Measurements from ENCODE around the gene IGSF9.

IGSF9 gene

DNA sequence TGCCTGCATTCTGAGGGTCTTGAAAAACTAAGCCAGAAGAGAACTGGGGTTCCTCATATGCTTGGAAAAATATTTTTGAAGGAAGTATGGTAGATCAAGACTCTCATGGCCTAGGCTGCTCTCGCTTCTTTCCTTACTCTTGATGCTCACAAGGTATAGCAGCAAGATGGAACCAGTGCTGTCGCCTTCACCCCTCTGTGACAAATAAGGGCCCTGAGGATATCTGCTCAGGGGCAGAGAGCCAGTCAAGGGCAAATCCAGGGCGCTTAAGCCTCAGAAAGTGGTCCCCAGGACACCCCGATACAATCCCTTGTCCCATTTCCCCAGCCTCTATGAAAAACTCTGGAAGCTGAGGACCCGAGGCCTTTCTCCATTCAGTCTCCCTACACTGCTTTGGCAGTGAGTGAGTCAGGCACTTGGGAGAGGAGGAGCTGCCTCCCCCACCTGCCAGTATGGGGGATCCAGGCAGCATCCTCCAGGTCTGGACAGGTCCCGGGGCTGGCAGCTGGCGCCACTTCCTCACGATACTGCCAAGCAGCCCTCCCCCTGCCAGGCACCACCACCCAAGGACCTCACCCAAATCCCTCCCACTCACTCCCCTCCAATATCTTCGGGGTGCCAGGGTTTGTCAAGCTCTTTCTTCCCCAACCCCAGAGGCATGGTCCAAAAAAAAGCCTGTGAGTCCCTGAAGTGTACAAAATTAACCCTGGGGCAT lies 1.3 kb downstream of the IGSF9 start:
- DNase-seq = no peak

DNA sequence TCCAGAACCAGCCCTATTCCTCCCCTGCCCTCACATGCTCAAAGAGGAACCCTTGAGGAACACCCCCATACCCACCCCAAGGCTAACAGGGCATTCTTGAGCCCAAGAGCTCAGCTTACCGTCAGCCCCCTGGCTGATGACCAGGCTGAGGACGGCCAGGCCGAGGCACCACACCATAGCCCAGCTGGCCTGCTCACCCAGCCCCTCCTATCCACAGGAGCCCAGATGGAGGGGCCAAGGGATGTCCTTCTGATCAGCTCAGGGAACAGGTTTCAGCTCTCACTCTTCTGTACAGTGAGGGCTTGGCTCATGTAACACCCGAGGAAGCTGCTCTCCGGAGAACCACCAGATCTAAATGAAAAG lies 2.2 kb downstream of the IGSF9 start:
- no peak for DNase-seq

DNA sequence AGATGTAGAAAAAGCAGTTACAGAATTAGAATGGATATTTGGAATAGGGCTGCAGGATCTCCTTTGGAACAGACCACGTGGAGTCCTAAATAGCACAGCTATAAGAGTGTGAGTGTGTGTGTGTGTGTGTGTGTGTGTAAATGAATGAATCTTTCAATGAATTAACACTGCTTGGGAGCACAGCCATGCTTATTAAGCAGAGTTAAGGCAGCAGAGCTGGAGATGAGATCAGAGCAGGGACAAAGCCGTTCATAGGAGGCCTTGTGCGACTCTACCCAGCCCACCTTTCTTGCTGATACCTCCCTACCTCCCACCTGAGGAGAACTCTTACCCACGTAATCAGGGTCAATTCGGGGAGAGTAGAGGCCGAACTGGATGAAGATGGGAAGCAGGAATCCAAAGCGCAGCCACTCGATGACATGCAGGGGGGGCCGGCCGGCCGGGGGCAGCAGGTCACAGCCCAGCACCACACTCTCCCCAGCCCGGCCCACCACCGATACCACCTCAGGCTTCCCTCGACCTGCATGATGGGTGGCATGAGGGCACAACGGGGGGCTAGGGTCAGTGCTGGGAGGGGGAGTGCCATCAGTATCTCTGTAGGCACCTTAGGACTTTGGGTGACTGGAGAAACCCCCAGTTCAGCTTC lies 2.7 kb downstream of the IGSF9 start:
- no peak for DNase-seq

DNA sequence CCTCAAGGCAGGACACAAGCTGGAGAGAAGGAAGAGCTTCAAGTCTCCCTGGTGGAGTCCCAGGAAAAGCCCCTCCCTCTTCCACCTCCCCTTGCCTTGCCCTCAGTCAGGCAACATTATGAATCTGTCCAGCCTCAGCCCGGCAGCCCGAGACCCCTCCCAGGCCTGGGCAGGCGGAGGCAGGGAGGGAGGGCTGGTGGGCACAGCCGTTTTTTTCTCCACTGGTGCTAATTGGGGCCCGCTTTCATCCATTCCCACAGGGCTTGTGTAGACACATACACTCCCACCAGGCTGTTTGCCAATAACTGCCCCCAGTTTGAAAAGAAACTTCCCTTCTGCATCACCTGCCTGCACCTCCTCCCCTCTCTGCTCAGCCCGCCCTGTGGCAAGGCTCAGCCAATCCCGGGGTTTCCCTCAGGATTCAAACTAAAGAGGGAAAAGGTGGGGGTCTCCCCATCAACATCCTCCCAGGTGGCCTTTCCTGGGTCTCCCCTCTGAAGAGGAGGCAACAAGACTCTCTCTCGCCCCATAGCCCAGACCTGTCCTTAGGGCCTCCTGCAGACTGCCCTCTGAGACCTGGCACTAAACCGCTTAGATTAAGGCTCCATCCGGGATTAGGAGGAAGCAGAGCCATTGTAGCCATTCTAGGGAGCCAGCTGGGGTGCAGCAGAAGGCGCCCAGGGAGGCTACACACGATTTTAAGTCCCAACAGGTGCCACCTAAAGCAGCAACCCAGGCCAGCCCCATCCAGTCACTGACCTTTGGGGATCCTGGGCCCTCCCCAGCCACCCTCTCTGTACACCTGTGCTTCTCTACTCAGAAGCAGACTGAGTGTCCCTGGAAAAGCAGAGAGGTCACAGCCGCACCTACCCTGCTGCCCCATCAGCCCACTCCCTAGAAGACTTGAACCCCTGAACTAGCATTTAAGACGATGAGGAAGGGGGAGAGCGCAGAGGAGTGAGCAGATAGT lies 3.5 kb downstream of the IGSF9 start:
- DNase-seq = no peak

DNA sequence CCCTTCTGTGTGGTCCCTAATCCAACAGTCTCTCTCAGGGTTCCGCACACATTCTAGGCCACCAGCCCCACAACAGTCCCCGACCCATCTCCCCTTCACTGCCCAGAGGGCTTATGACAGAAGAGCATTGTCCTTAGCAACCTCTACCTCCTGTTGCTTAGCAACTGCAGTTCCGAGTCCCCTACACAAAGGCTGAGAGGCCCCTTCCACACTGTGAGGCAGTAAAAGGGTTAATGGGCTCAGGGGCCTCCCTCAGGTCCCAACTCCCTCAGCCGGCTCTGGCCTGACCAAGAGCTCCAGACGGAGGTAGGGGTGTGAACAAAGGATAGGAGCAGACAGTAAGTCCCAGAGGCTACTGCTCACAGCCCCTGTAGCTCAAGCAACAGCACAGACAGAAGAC lies 4.3 kb downstream of the IGSF9 start:
- no peak for DNase-seq

DNA sequence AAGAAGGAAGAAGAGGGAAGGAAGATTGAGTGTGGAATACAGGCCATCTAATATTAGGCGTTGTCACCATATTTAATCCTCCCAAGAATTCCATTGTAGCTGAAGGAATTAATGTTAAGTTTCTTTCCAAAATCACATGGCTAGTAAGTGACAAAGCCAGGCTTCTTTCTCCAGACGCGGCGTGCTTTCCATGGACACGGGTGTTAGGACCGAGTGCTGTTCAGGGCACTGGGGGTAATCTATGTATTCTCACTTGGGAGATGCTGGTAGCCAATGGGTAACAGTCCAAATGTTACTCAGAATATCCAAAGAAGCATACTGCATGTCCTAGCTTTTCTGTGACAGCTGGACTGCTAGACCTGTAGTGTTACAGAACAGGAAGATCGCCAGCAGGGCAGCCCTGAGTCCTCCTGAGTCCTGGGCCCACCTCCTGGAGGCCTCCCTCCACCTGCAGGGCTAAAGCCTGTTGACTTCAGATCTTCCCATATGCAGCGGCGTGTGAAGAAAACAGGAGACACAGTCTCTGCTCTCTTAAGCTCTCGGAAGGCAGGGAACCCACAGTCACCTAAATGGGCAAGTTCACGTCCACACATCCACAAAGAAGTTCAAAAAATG lies 5.3 kb downstream of the IGSF9 start:
- no peak for DNase-seq

DNA sequence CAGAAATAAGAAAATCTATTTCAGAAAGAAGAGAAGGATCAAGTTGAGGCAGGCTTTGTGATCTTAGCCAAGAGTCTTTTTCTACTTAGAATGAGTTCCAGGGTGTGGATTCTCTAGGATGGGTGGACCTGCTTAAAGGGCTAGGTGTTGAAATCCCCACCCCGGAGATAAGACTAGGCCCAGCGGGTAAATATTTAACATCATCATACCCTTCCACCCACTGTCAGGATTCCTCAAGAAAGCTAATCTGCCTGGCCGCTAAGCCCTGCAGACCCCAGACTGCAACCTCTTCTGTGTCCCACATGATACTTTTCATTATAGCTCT lies 5.8 kb downstream of the IGSF9 start:
- no peak for DNase-seq

DNA sequence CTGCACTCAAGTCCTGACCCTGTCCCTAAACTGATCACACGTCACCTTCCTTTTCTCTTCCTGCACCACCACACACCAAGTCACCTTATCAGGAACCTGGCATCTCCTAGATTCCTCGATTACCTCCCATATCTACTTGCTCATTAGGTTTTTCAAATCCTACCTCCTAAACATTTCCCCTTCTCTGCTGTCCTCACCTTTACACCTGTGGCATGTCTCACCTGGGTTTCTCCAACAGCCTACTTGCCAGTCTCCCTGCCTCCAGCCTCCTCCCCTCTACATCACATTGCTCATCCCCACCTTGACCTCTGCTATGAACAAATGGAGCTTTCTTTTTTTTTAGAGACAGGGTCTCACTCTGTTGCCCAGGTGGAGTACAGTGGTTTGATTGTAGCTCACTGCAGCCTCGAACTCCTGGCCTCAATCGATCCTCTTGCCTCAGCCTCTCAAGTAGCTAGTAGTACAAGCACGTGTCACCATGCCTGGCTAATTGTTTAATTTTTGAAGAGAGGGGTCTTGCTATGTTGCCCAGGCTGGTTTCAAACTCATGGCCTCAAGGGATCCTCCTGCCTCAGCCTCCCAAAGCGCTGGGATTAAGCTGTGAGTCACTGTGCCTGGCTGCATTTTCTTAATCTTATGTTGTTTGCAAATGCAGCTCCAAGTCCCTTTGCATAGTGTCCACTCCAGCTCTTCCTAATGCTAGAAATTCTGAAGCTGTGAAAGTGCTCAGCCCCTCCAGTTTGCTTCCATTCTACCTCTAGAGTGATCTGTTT lies 6.3 kb downstream of the IGSF9 start:
- DNase-seq = no peak

DNA sequence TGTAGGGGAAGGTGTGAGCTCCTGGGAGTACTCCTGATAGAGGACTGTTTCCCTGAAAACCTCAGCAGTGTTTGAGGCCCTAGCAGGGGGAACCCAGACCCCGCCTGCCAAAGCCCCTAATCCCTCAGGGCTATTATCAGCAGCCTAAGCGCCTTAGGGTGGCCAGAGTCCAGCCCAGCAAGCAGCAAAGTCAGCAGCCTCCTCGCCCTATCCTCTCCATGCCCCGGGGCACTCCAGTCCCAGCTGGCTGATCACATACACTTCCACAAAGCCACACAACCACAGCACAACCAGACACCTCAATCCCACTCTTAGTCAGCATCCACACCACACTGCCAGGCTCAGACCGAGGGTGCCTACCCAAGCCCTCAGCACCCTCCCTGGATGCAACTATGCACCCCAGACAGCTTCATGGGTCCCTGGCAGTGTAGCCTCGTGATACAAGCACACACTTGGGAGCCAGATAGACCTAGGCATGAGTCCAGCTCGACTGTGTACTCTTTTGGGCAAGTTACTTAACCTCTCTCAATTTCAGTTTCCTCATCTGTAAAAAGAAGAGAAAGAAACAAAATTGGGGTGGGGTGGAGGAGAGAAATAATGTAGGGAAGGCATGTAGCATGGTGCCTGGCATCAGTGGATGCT lies 7.1 kb downstream of the IGSF9 start:
- no peak for DNase-seq

DNA sequence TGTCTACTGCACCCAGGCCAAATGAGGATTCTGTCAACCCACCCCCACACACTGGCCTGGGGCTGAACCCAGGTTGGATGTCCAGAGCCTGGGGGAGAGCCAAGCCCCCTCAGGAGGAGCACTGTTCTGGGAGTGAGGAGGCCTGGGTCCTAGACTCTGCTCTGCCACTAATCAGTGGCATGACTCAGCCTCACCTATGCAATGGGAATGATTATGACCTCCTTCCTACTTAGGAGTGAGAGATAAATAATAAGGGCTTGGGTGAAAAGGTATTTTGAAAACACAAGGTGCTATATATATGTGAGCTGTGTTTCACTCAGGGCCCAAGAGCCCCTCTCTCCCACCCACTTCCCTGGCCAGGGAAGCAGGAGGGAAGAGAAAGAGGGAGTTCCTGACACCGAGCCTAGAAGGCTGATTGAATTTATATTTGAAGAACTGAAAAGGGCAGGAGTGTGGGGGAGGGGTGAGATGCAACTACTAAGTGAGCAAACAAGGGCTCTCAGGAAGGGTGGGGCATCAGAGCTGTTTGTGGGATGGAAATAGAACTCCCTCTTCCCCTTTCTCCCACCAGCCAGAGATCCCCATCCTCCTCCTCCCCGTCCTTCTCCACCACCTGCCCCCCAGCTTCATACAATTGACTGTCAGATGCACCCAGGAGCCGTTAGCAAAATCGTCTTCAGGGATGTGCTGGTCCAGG lies 8.2 kb downstream of the IGSF9 start:
- DNase-seq = no peak

DNA sequence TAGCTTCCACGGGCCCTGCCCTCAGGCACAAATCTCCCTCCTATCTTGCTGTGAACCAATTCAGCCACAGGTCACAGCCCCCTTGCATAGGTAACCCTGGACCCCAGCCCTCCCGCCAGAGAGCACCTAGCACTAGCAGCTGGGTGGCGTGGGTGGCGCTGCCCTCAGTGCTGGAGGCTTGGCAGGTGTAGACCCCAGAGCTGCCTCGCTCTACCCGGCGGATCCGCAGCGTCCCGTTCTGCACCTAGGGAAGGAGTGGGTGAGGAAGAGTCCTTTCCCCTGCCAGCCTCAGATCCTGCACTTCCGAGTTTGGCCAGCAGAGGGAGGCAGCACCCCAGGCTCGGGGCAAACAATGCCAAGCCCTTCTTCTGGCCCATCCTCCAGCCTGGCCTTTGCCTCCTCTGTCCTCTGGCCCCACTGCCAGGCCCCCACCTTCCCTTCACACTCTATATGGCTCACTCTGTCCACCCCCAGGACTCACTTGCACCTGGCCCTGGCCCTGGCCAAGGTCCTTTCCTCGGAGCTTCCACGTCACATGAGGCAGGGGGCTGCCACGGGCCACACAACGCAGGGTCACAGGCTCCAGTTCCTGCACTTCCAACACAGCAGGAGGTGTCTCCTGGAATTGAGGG lies 9.0 kb downstream of the IGSF9 start:
- DNase-seq = peak; percentile 39

DNA sequence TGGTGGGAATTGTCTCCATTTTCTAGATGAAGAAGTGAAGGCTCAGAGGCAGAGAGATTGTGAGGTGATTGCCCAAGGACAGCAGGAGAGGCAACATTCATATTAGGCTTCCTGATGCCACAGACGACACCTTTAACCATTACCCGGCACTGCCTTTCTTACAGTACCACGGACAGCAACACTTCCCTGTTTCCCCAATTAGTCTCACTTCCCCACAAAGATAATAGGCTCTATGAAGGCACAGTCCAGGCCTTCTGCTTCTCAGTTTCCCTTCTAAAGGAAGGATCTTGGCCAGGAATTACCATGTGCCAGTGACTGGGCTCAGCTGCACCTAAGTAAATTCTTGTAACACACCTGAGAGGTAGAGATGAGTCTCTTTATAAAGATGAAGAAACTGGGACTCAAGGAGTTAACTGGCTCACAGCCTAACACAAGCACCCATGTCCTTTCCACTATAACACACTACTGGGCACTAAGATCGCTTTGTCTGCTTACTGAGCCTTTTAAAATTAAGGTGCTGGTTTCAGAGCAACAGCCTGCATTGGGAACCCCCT lies 9.6 kb downstream of the IGSF9 start:
- no peak for DNase-seq

DNA sequence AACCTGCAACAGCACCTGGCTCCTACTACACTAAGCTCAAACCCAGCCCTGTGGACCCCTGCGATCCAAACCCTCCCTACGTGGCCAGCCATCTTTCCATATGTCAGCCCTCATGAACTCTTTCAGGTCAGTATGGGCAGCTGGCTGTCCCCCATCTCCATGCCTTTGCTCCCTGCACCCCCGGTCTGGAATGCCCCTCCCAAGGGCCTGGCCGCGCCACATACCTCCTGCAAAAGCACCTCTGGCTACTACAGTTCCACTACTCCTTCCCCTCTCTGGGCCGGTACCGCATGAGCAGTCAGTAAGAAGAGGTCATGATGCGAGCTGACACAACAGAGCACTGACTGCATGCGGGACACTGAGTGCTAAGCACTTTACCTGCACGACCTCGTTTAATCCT lies 10.1 kb downstream of the IGSF9 start:
- DNase-seq = no peak

DNA sequence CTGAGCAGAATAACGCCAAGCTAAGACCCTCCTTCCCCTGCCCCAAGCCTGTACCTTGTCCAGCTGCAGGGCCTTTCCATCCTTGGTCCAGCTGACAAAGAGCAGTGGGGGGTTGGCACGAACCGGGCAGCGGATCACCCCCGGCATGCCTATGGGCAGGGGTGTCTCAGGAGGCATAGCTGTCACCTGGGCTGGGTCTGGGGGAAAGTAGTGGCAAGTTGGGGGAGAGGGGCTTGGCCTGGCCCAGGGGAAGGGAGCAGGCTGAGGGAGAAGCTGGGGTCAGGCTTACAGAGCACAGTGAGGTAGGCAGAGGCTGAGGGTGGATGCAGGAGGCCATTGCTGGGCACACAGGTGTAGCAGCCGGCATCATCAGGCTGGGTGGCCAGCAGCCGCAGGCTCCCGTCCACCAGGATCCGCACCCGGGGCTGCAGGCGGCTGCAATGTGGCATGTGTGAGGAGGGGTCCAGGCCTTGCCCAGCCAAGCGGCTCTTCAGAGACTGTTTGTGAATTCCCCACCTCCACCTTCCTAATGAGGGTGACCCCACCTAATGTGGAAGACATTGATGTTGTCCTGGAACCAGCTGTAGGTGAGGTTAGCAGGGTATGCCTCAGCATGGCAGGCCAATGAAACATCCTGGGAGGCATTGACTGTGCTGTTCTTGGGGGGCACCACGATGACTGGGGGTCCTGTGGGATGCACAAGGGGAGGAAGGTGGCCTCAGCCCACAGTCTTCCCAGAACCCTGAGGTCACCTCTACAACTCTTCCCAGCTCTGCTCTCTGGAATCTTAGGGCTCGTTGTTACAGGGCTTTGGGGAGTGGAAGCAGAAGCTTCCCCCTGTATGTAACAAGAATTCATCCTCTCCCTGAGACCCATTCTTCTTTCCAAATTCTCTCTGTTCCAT lies 11.0 kb downstream of the IGSF9 start:
- no peak for DNase-seq

DNA sequence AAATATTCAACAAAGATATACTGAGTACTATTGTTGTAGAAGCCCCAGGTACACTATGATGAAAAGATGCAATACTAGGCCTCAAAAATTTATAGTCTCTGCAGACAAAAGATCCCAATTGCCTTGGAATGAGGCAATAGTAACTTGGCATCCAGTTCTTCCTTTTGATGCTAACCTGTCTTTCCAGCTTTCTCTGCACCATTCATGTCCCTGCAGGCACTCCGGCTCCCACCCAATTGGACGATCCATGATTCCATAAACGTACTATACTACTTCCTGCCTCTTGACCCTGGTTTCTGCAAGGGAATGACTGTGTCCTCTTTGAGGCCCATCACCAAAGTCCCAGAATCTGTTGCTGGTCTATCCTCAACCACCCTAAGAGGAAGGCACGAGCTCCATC lies 12.1 kb downstream of the IGSF9 start:
- DNase-seq = no peak

DNA sequence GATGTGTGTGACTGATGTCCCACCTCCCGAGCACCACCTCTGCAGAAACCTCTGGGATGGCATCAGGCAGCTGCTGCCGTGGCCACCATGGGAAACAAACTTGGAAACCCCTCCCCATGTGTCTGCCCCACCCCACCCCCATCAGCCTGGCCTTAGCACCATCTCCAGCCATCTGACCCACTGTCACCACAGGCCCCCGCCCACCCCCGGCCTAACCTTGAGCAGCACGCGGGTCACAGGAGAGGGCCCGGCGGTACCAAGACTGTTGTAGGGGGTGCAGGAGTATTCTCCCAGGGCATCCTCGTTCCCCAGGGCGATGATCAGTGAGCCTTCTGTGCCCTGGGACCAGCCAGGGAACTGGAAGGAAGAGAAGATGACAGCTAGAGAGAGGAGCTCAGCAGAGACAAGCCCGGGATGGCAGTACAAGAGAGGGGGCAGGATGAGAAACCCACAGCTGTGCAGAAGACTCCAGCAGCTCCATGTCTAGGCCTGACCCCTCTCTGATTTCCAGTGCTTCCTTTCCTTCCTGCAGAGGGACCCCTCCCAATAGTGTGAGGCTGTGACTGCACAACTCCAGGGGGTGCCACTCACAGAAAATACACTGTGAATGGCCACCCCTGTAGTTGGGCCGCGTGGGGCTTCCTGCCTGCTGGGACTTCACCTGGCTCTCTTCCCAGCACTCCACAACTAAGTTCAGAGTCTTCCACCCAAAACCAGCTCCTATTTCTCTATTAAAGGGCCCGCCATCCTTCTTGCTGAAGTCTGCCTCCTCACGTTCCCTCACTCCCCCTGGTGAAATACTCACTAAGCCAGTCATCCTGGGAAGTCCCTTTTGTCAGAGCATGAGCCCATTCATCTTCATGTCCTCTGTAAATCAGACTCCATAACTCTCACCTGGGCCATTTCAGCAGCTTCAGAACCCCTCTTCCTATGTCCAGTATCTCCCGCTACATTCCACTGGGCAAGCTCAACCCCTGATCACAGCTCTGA lies 12.8 kb downstream of the IGSF9 start:
- DNase-seq = no peak

DNA sequence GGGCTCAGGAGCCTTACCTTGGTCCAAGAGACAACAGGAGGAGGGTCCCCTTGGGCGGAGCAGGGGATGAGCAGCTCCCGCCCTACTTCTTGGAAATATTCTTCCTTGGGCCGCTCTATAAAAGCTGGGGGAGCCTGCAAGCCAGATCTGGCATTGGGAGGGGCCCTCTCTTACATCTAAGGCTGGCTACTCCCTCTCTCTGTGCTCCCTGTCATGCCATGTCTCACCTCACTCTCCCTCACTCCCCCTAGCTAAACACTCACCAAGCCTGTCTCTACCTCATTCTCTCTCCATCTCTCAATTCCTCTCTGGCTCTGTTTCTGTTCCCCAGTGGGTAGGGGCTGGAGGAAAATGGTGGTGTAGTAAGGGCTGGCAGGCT lies 13.6 kb downstream of the IGSF9 start:
- no peak for DNase-seq

DNA sequence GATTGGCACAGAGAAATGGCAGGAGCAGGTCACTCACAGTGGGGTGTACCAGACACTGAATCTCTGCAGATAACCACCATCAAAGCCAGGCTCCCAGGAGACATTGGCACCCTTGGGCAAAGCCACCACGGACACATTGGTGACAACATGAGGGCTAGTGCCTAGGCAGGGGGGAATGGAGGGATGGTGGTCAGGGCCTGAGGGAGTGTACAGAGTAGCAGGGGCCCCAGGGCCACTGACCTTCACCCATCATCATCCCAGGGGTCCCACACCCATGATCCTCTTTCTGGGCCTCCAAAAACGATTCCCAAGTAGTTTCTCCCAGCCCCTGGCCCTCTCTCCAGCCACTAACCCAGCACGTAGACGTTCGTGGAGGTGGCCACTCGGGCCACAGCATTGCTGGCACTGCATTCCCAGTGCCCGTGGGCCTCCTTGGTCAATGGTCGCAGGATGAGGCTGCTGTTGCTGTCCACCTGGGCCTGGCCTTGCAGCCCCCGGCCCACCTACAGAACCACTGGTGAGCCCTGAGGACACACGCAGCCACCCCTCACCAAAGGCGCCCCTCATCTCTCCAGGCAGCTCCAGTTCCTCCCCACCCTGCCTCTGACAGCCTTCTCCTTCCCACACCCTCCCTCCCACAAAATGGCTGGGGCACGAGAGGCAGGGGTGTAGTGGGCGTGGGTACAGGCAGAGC lies 14.2 kb downstream of the IGSF9 start:
- DNase-seq = no peak
